SK-N-SH (cell line): ENCODE measurements around the gene KCNA1. TPM values are rescaled to one million over a fixed set of nuclear protein-coding genes. Genes with fewer than 3 reads are reported as not detected.

Experiments used
- CTCF ChIA-PET: fragments of 300-600, 350-600 bp; formaldehyde crosslinking; extraction: SDS; loops from one replicate; lab custom pipeline; 2021; lab: Yijun Ruan, JAX
- POLR2A ChIA-PET: fragments of 350-600 bp; sonication (Branson Sonifier 250); formaldehyde crosslinking; extraction: SDS; loops from one replicate; lab custom pipeline; 2020; ENCODE audit warnings: antibody characterized with exemption, inconsistent platforms; lab: Yijun Ruan, JAX
- DNase-seq: peaks from one replicate; pipeline ENCODE4 v3.0.0; 2012
- H2AFZ ChIP-seq: fragments of 200-600 bp; sonication (generic); 2 replicates; pipeline ENCODE4 v1.8.1; 2016; ENCODE audit warnings: antibody characterized with exemption, mild to moderate bottlenecking, low read depth
- H3F3A ChIP-seq: fragments of 200-600 bp; sonication (generic); replicated peaks from 2 replicates; pipeline ENCODE3; 2016; ENCODE audit warnings: antibody characterized with exemption, mild to moderate bottlenecking; ENCODE audit not compliant: insufficient read depth
- H3K27ac ChIP-seq, 2 experiments: fragments of 200-500 bp in 1 of 2; fragments of 200-600 bp in 1 of 2; sonication (Bioruptor generic) in 1 of 2; sonication (generic), shearing (Covaris generic) in 1 of 2; 2 replicates each; pipeline versions ENCODE4 v1.5.1 to v1.6.1; 2014 to 2016; ENCODE audit warnings: low read depth in 2 of 2, inconsistent platforms in 1 of 2, low read length in 1 of 2, mild to moderate bottlenecking in 1 of 2, mixed read lengths in 1 of 2
- H3K27me3 ChIP-seq: fragments of 200-600 bp; sonication (generic), shearing (Covaris generic); 2 replicates; pipeline ENCODE4 v1.6.1; 2016; ENCODE audit warnings: mixed run types; ENCODE audit not compliant: insufficient read depth
- H3K36me3 ChIP-seq, 2 experiments: fragments of 200-500 bp in 1 of 2; fragments of 200-600 bp in 1 of 2; sonication (Bioruptor generic) in 1 of 2; sonication (generic) in 1 of 2; replicated peaks in 1 of 2; 2 replicates each; pipeline versions ENCODE3 to v1.5.1; 2014 to 2016; ENCODE audit warnings: low read length in 1 of 2, mild to moderate bottlenecking in 1 of 2; ENCODE audit not compliant: insufficient read depth in 2 of 2, control insufficient read depth in 1 of 2
- H3K4me1 ChIP-seq, 2 experiments: fragments of 200-500 bp in 1 of 2; fragments of 200-600 bp in 1 of 2; sonication (Bioruptor generic) in 1 of 2; sonication (generic), shearing (Covaris generic) in 1 of 2; 2 replicates each; pipeline versions ENCODE4 v1.5.1 to v1.6.1; 2014 to 2016; ENCODE audit warnings: low read depth in 1 of 2, low read length in 1 of 2, mixed run types in 1 of 2; ENCODE audit not compliant: insufficient read depth in 2 of 2, control insufficient read depth in 1 of 2
- H3K4me2 ChIP-seq: fragments of 200-600 bp; sonication (generic), shearing (Covaris generic); 2 replicates; pipeline ENCODE4 v1.6.1; 2017; ENCODE audit warnings: mixed run types
- H3K4me3 ChIP-seq, 2 experiments: fragments of 200-500 bp in 1 of 2; fragments of 200-600 bp in 1 of 2; sonication (Bioruptor generic) in 1 of 2; sonication (generic), shearing (Covaris generic) in 1 of 2; 2 replicates each; pipeline versions ENCODE4 v1.5.1 to v1.8.1; 2014 to 2016; ENCODE audit warnings: low read depth in 2 of 2, inconsistent platforms in 1 of 2, low read length in 1 of 2, mild to moderate bottlenecking in 1 of 2, mixed read lengths in 1 of 2, moderate library complexity in 1 of 2
- H3K79me2 ChIP-seq: fragments of 200-600 bp; sonication (generic); 2 replicates; pipeline ENCODE4 v1.8.1; 2017; ENCODE audit warnings: mild to moderate bottlenecking; ENCODE audit not compliant: insufficient read depth
- H3K9ac ChIP-seq: fragments of 200-600 bp; sonication (generic); 2 replicates; pipeline ENCODE4 v1.6.1; 2017; ENCODE audit warnings: mixed run types
- H3K9me2 ChIP-seq: fragments of 200-600 bp; sonication (generic); 2 replicates; pipeline ENCODE4 v1.6.1; 2017; ENCODE audit warnings: mixed run types
- H3K9me3 ChIP-seq: fragments of 200-600 bp; sonication (generic); 2 replicates; pipeline ENCODE4 v1.6.1; 2017; ENCODE audit warnings: mixed run types, mild to moderate bottlenecking, moderate library complexity
- H4K20me1 ChIP-seq: fragments of 200-600 bp; sonication (generic); 2 replicates; pipeline ENCODE4 v1.6.1; 2017; ENCODE audit warnings: mild to moderate bottlenecking, mixed run types; ENCODE audit not compliant: insufficient read depth
- CHD2 ChIP-seq: fragments of 150-350 bp; IDR thresholded peaks from 2 replicates; pipeline ENCODE4 v1.6.1; 2018; ENCODE audit warnings: low read length; ENCODE audit not compliant: partially characterized antibody
- EP300 ChIP-seq, 2 experiments: IDR thresholded peaks; 2 replicates each; pipeline versions ENCODE4 v1.4.0 to v1.6.1; 2012; ENCODE audit warnings: borderline replicate concordance in 1 of 2, low read depth in 1 of 2, low read length in 1 of 2
- FOSL2 ChIP-seq: IDR thresholded peaks from 2 replicates; pipeline ENCODE4 v1.4.0; 2012; ENCODE audit warnings: low read depth, mild to moderate bottlenecking, moderate library complexity, borderline replicate concordance
- FOXM1 ChIP-seq: IDR thresholded peaks from 2 replicates; pipeline ENCODE4 v1.4.0; 2012; ENCODE audit warnings: low read depth, mild to moderate bottlenecking
- JUND ChIP-seq: IDR thresholded peaks from 2 replicates; pipeline ENCODE4 v1.4.0; 2012
- MEF2A ChIP-seq: IDR thresholded peaks from 2 replicates; pipeline ENCODE4 v1.4.0; 2012; ENCODE audit warnings: low read depth, borderline replicate concordance
- MXI1 ChIP-seq: IDR thresholded peaks from 2 replicates; pipeline ENCODE4 v1.6.1; 2012; ENCODE audit warnings: mild to moderate bottlenecking, low read depth, low read length, improper control_type of control experiment
- NFIC ChIP-seq: IDR thresholded peaks from 2 replicates; pipeline ENCODE4 v1.4.0; 2012; ENCODE audit warnings: borderline replicate concordance
- NRF1 ChIP-seq: IDR thresholded peaks from 2 replicates; pipeline ENCODE4 v1.6.1; 2012; ENCODE audit warnings: low read depth, mild to moderate bottlenecking, low read length
- POLR2AphosphoS5 ChIP-seq: IDR thresholded peaks from 2 replicates; pipeline ENCODE4 v1.6.1; 2012; ENCODE audit warnings: low read depth, low read length
- RFX5 ChIP-seq: IDR thresholded peaks from 2 replicates; pipeline ENCODE4 v1.6.1; 2012; ENCODE audit warnings: mild to moderate bottlenecking, improper control_type of control experiment, low read length
- SIN3A ChIP-seq: IDR thresholded peaks from 2 replicates; pipeline ENCODE4 v1.6.1; 2012; ENCODE audit warnings: low read depth, mild to moderate bottlenecking, low read length, moderate library complexity, borderline replicate concordance
- SMC3 ChIP-seq: IDR thresholded peaks from 2 replicates; pipeline ENCODE4 v1.6.1; 2012; ENCODE audit warnings: low read depth, low read length, improper control_type of control experiment
- TCF12 ChIP-seq: IDR thresholded peaks from 2 replicates; pipeline ENCODE4 v1.4.0; 2012
- TEAD4 ChIP-seq: IDR thresholded peaks from 2 replicates; pipeline ENCODE4 v1.4.0; 2012; ENCODE audit warnings: mild to moderate bottlenecking, borderline replicate concordance; ENCODE audit not compliant: insufficient read depth
- YY1 ChIP-seq: IDR thresholded peaks from 2 replicates; pipeline ENCODE4 v1.4.0; 2012; ENCODE audit warnings: low read depth, mild to moderate bottlenecking
- WGBS: methylation state at CpG from one replicate; pipeline ENCODE4 v1.1.6; 2017; ENCODE audit warnings: low lambda C conversion rate; 5-methylcytosine and 5-hydroxymethylcytosine counted together
- polyA plus RNA-seq, 3 experiments: library from polyadenylated mRNA; depleted of rRNA; stranded (reverse); fragments of >200 nt; gene quantifications; 2 replicates each; pipeline ENCODE4 v1.2.3, GENCODE V29; 2012
- TF ChIP-seq, protein P1 (sequence below): fragments of 200-600 bp; sonication (generic); IDR thresholded peaks from 2 replicates; pipeline ENCODE4 v1.6.1; 2017; ENCODE audit warnings: antibody characterized with exemption, mild to moderate bottlenecking, moderate library complexity
- TF ChIP-seq, protein P2 (sequence below): fragments of 150-350 bp; IDR thresholded peaks from 2 replicates; pipeline ENCODE4 v1.6.1; 2016; ENCODE audit warnings: mild to moderate bottlenecking, low read depth, low read length
- TF ChIP-seq, protein P3 (sequence below): IDR thresholded peaks from 2 replicates; pipeline ENCODE4 v1.6.1; 2012; ENCODE audit warnings: mild to moderate bottlenecking, low read depth, low read length, moderate library complexity

Gene KCNA1
- polyA plus RNA-seq, 1 of the 3 experiments (the other 2 are of a cell fraction) = not detected

DNA sequence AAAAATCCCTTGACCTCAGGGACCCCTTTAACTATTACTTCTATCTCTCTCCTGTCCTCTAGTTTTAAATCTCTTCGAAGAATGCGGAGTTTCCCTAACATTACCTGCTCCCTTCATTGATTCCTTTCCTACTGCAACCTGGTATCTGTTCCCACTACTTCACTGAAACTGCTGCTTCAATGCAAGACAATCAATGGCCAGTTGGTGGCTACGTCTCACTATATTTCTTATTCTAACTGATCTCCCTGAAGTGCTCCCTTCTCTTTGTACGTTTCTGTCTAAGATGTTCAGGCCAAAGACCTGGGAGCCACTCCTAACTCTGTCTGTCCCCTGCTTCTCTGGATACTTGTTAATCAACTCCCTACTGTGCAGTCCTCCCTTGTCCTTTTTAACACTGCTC is 10.3 kb upstream of the KCNA1 start:
- 0 out of 2 replicates have a peak, but pooled peaks have one; percentile 13 for TF ChIP-seq SMC3
- no peak for TF ChIP-seq CHD2
- TF ChIP-seq, protein P1, sequence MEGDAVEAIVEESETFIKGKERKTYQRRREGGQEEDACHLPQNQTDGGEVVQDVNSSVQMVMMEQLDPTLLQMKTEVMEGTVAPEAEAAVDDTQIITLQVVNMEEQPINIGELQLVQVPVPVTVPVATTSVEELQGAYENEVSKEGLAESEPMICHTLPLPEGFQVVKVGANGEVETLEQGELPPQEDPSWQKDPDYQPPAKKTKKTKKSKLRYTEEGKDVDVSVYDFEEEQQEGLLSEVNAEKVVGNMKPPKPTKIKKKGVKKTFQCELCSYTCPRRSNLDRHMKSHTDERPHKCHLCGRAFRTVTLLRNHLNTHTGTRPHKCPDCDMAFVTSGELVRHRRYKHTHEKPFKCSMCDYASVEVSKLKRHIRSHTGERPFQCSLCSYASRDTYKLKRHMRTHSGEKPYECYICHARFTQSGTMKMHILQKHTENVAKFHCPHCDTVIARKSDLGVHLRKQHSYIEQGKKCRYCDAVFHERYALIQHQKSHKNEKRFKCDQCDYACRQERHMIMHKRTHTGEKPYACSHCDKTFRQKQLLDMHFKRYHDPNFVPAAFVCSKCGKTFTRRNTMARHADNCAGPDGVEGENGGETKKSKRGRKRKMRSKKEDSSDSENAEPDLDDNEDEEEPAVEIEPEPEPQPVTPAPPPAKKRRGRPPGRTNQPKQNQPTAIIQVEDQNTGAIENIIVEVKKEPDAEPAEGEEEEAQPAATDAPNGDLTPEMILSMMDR = peak; percentile 33
- Histone ChIP-seq H3F3A (no peaks in the 10 kb centered on the region), H3K9me3 (no peaks in the 10 kb centered on the region), H3K4me1 (no peaks in the 10 kb centered on the region), H4K20me1 (no peaks in the 10 kb centered on the region), H3K36me3 (no peaks in the 10 kb centered on the region), H2AFZ (no peak overlapping the region), H3K4me2 (no peak overlapping the region), H3K79me2 (no peaks in the 10 kb centered on the region), H3K9me2 (no peaks in the 10 kb centered on the region), H3K9ac (no peak overlapping the region), H3K27me3 (peaks cover 30% of the 10 kb centered on the region), H3K27ac (no peak overlapping the region), H3K4me3 (no peak overlapping the region; a peak in 1 of 4 replicates)
- under 1% methylated on average over 4 of the region's 4 CpGs for WGBS
- no peak for DNase-seq
- ChIA-PET POLR2A (no interaction called here), CTCF (interaction anchor here (1.9 kb wide), 1 partner anchor 42 kb away, joined by 6 read pairs; no protein-coding TSS in a partner anchor)

DNA sequence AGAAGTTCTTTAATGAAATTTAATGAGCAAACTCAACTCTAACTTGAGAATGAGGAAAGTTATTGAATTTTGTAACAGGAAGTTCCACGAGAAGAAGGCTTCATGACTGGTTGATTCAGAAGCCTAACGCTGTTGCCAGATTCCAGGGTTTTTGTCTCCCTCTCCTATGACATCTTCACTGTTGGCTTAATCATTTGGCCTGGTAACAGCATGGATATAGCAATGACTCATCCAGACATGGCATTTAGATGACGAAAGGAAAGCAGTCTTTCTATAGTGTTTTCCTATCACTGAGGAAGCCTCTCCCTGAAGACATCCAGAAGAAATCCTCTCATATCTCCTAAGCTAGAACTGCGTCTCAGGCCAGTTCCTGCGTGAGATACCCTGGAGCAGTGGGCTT is 9.4 kb upstream of the KCNA1 start:
- Histone ChIP-seq H4K20me1 (no peaks in the 10 kb centered on the region), H3K9me2 (no peaks in the 10 kb centered on the region), H3K4me2 (peak overlapping the region; percentile 56), H3K27me3 (peaks cover 30% of the 10 kb centered on the region; the same call in 1 of the 2 replicates), H3K4me3 (no peak overlapping the region), H3K27ac (no peak overlapping the region), H3K4me1 (no peaks in the 10 kb centered on the region), H3K9ac (no peak overlapping the region), H2AFZ (no peak overlapping the region; the same call in 1 of the 2 replicates), H3F3A (no peaks in the 10 kb centered on the region), H3K9me3 (no peaks in the 10 kb centered on the region), H3K79me2 (no peaks in the 10 kb centered on the region), H3K36me3 (no peaks in the 10 kb centered on the region)
- DNase-seq = no peak
- TF ChIP-seq TEAD4 (no peak), MEF2A (no peak), FOSL2 (peak; percentile 56; the same call in 1 of the 2 replicates), NFIC (no peak; the same call in 1 of the 2 replicates), EP300 (IDR thresholded peaks at IDR 0.05; ENCODE audit: borderline replicate concordance in 1 of 2, low read depth in 1 of 2, low read length in 1 of 2) (no peak), RFX5 (no peak), YY1 (no peak), MXI1 (no peak), CHD2 (no peak), JUND (peak; percentile 14; the same call in 1 of the 2 replicates), FOXM1 (no peak), NRF1 (no peak), SIN3A (no peak), TCF12 (no peak; the same call in 1 of the 2 replicates), POLR2AphosphoS5 (no peak)
- TF ChIP-seq, protein P2, sequence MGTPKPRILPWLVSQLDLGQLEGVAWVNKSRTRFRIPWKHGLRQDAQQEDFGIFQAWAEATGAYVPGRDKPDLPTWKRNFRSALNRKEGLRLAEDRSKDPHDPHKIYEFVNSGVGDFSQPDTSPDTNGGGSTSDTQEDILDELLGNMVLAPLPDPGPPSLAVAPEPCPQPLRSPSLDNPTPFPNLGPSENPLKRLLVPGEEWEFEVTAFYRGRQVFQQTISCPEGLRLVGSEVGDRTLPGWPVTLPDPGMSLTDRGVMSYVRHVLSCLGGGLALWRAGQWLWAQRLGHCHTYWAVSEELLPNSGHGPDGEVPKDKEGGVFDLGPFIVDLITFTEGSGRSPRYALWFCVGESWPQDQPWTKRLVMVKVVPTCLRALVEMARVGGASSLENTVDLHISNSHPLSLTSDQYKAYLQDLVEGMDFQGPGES = no peak
- TF ChIP-seq, protein P1 = no peak
- TF ChIP-seq, protein P3, sequence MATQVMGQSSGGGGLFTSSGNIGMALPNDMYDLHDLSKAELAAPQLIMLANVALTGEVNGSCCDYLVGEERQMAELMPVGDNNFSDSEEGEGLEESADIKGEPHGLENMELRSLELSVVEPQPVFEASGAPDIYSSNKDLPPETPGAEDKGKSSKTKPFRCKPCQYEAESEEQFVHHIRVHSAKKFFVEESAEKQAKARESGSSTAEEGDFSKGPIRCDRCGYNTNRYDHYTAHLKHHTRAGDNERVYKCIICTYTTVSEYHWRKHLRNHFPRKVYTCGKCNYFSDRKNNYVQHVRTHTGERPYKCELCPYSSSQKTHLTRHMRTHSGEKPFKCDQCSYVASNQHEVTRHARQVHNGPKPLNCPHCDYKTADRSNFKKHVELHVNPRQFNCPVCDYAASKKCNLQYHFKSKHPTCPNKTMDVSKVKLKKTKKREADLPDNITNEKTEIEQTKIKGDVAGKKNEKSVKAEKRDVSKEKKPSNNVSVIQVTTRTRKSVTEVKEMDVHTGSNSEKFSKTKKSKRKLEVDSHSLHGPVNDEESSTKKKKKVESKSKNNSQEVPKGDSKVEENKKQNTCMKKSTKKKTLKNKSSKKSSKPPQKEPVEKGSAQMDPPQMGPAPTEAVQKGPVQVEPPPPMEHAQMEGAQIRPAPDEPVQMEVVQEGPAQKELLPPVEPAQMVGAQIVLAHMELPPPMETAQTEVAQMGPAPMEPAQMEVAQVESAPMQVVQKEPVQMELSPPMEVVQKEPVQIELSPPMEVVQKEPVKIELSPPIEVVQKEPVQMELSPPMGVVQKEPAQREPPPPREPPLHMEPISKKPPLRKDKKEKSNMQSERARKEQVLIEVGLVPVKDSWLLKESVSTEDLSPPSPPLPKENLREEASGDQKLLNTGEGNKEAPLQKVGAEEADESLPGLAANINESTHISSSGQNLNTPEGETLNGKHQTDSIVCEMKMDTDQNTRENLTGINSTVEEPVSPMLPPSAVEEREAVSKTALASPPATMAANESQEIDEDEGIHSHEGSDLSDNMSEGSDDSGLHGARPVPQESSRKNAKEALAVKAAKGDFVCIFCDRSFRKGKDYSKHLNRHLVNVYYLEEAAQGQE = no peak
- CTCF ChIA-PET = no interaction called here
- POLR2A ChIA-PET = no interaction called here
- WGBS = 6% methylated on average over 5 of the region's 5 CpGs
